HG03025 (cell line): ENCODE measurements around the gene TBX10.
"Not testable (repeated sequence)": the region's sequence is repeated elsewhere in the genome, so short reads cannot be mapped to it uniquely, and the experiment has no call there.

Experiments used
- ATAC-seq: cut with Tn5 transposase; IDR thresholded peaks from one replicate; pipeline ENCODE4 v1.9.1; 2021; ENCODE audit warnings: mild to moderate bottlenecking, moderate library complexity; ENCODE audit not compliant: unreplicated experiment, low FRiP score

Gene TBX10

GRCh38 chr11:67664696-67665540 lies 25.4 kb upstream of the TBX10 start:
- no peak for ATAC-seq

GRCh38 chr11:67664213-67664585 lies 24.6 kb upstream of the TBX10 start:
- ATAC-seq: no peak

GRCh38 chr11:67663532-67664212 lies 24.1 kb upstream of the TBX10 start:
- no peak for ATAC-seq

GRCh38 chr11:67662835-67663531 lies 23.4 kb upstream of the TBX10 start:
- no peak for ATAC-seq

GRCh38 chr11:67662142-67662834 lies 22.7 kb upstream of the TBX10 start:
- no peak for ATAC-seq

GRCh38 chr11:67660752-67661151 lies 21.2 kb upstream of the TBX10 start:
- ATAC-seq: not testable (repeated sequence)

- ATAC-seq: not testable (repeated sequence)
Observed at GRCh38 chr11:67659651-67660165, 20.1 kb upstream of the TBX10 start.

- ATAC-seq: no peak
Observed at GRCh38 chr11:67657300-67657699, 17.7 kb upstream of the TBX10 start.

- ATAC-seq: no peak
Observed at GRCh38 chr11:67656278-67656922, 16.8 kb upstream of the TBX10 start.

GRCh38 chr11:67654225-67654624 lies 14.7 kb upstream of the TBX10 start:
- no peak for ATAC-seq

- ATAC-seq: no peak
Observed at GRCh38 chr11:67652965-67653845, 13.6 kb upstream of the TBX10 start.

- ATAC-seq: no peak
Observed at GRCh38 chr11:67651976-67652781, 12.6 kb upstream of the TBX10 start.

- no peak for ATAC-seq
Observed at GRCh38 chr11:67649634-67650510, 10.3 kb upstream of the TBX10 start.

GRCh38 chr11:67648796-67649613 lies 9.4 kb upstream of the TBX10 start:
- no peak for ATAC-seq

GRCh38 chr11:67648140-67648795 lies 8.7 kb upstream of the TBX10 start:
- no peak for ATAC-seq

- ATAC-seq: no peak
Observed at GRCh38 chr11:67647471-67647870, 7.9 kb upstream of the TBX10 start.
